Stimulated activated CD4-positive, alpha-beta T cell treated with anti-CD3 and anti-CD28 coated beads, Interleukin-12 subunit alpha, Interleukin-12 subunit beta, amount 100 ng/mL, for 48 hours (primary cell): ENCODE results near the gene PTOV1.

Experiments used
- DNase-seq, 3 donors: peaks; one replicate each; pipeline ENCODE4 v3.0.0-alpha.2; 2020; ENCODE audit warnings: low read depth in 2 of 3, low spot score in 1 of 3

PTOV1 gene

GRCh38 chr19:49850487-49851342, at the start of gene PTOV1:
Gene PTOV1 (plus strand): TSS chr19:49851159.
- DNase-seq: peak; percentile 83 to 87 (median 86)

GRCh38 chr19:49801401-49801888, 49.5 kb upstream of the PTOV1 start:
- no peak for DNase-seq

- DNase-seq: no peak
These were observed 48.8 kb upstream of the PTOV1 start for GRCh38 chr19:49801966-49802661.

GRCh38 chr19:49802836-49803528, 48.0 kb upstream of the PTOV1 start:
- no peak for DNase-seq

GRCh38 chr19:49803529-49803856, 47.5 kb upstream of the PTOV1 start:
- no peak for DNase-seq

GRCh38 chr19:49805822-49806619, 44.9 kb upstream of the PTOV1 start:
- DNase-seq: no peak

GRCh38 chr19:49806620-49806959, 44.4 kb upstream of the PTOV1 start:
- no peak for DNase-seq

- DNase-seq: no peak
These were observed 43.7 kb upstream of the PTOV1 start for GRCh38 chr19:49807058-49807903.

GRCh38 chr19:49807904-49808675, 42.9 kb upstream of the PTOV1 start:
- DNase-seq: no peak

- DNase-seq: peak; percentile 73 to 84 (median 76)
These were observed 42.2 kb upstream of the PTOV1 start for GRCh38 chr19:49808711-49809159.

GRCh38 chr19:49809160-49809940, 41.6 kb upstream of the PTOV1 start:
- DNase-seq: peak in 1 of 3 donors; percentile 22

- no peak for DNase-seq
These were observed 41.0 kb upstream of the PTOV1 start for GRCh38 chr19:49809941-49810389.

GRCh38 chr19:49811328-49811727, 39.6 kb upstream of the PTOV1 start:
- DNase-seq: no peak

GRCh38 chr19:49812452-49812996, 38.4 kb upstream of the PTOV1 start:
- no peak for DNase-seq

GRCh38 chr19:49812997-49813861, 37.7 kb upstream of the PTOV1 start, which contains the start of gene FUZ:
Gene FUZ (minus strand): TSS chr19:49813292. CDS start chr19:49813106, 186 bp downstream.
- peak; percentile 84 to 89 (median 88) for DNase-seq

- DNase-seq: no peak
These were observed 36.9 kb upstream of the PTOV1 start for GRCh38 chr19:49814010-49814409.

GRCh38 chr19:49816590-49816989, 34.4 kb upstream of the PTOV1 start:
- no peak for DNase-seq
